ENCODE measurements around the gene TMEM179B. TPM values are rescaled to one million over a fixed set of nuclear protein-coding genes. Genes with fewer than 3 reads are reported as not detected.

TMEM179B gene
- total and polyA plus RNA-seq, 10 donors, result 39.0 to 80.8 (median 51.5) TPM

- Histone ChIP-seq H3K27ac (peak overlapping the region; percentile 90 to 99 (median 96)), H3K4me3 (peak overlapping the region; percentile 56 to 92 (median 74)), H3K36me3 (peaks cover 0 to 72% (median 45%) of the 10 kb centered on the region in 6 donors), H3K4me1 (peaks cover 22 to 79% (median 59%) of the 10 kb centered on the region in 6 donors), H3K27me3 (replicated peaks in 1 of 7) (no peaks in the 10 kb centered on the region), H3K9me3 (no peaks in the 10 kb centered on the region)
- intact Hi-C loops (cut with DNase I; ENCODE audit: low total_unique reads), result no loop called here
- TF ChIP-seq POLR2AphosphoS5 (IDR thresholded peaks at IDR 0.05), result no peak
- no peak for TF ChIP-seq POLR2A (IDR thresholded peaks at IDR 0.05)
- no peak for TF ChIP-seq CTCF (IDR thresholded peaks at IDR 0.05 in 8 of 11, conservative IDR thresholded peaks at IDR 0.05 in 3 of 11)
- WGBS, 5 donors, result 0 to 2% (median 1%) methylated on average over 24 to 33 of the region's 33 CpGs
- peak; percentile 82 for DNase-seq
Observed at GRCh38 chr11:62830904-62831519, 43.8 kb downstream of the TMEM179B start.

- Histone ChIP-seq H3K27me3 (replicated peaks in 1 of 7) (no peaks in the 10 kb centered on the region), H3K4me3 (peak within 1 kb of the TSS; percentile 56 to 92 (median 74)), H3K27ac (peak within 1 kb of the TSS; percentile 90 to 99 (median 96)), H3K9me3 (no peaks in the 10 kb centered on the region), H3K36me3 (peaks cover 0 to 72% (median 40%) of the 10 kb centered on the region in 6 donors), H3K4me1 (peaks cover 22 to 86% (median 59%) of the 10 kb centered on the region in 6 donors)
- DNase-seq, result peak; percentile 99
- intact Hi-C loops (cut with DNase I; ENCODE audit: low total_unique reads), result no loop called here
- 0 to 1% (median 1%) methylated on average over 41 to 65 of the region's 65 CpGs for WGBS, 5 donors
- TF ChIP-seq POLR2A (IDR thresholded peaks at IDR 0.05), result peak; percentile 21 to 66 (median 65)
- TF ChIP-seq CTCF (IDR thresholded peaks at IDR 0.05 in 8 of 11, conservative IDR thresholded peaks at IDR 0.05 in 3 of 11), result peak in 1 of 11 experiments; percentile 17
- TF ChIP-seq POLR2AphosphoS5 (IDR thresholded peaks at IDR 0.05), result peak; percentile 94 to 97 (median 94)
Observed at GRCh38 chr11:62831520-62832335, 44.5 kb downstream of the TMEM179B start, which contains the start of gene STX5. Gene STX5, minus strand, starts transcription at chr11:62832051. Its CDS starts 808 bp downstream, at chr11:62831243.

GRCh38 chr11:62832336-62833234 lies 45.4 kb downstream of the TMEM179B start, which contains the start of gene TEX54:
Gene TEX54, minus strand, starts transcription at chr11:62832841.
- peaks cover 22 to 89% (median 62%) of the 10 kb centered on the region in 6 donors for H3K4me1 ChIP-seq
- no peaks in the 10 kb centered on the region for H3K27me3 ChIP-seq (replicated peaks in 1 of 7)
- TF ChIP-seq CTCF (IDR thresholded peaks at IDR 0.05 in 8 of 11, conservative IDR thresholded peaks at IDR 0.05 in 3 of 11) (no peak), POLR2A (IDR thresholded peaks at IDR 0.05) (no peak), POLR2AphosphoS5 (IDR thresholded peaks at IDR 0.05) (no peak)
- intact Hi-C loops (cut with DNase I; ENCODE audit: low total_unique reads), result no loop called here
- H3K4me3 ChIP-seq, result peak within 1 kb of the TSS; percentile 56 to 92 (median 74)
- peak within 1 kb of the TSS; percentile 90 to 99 (median 96) for H3K27ac ChIP-seq
- DNase-seq, result peak; percentile 85
- no peaks in the 10 kb centered on the region for H3K9me3 ChIP-seq
- 19 to 24% (median 21%) methylated on average over 38 to 40 of the region's 40 CpGs for WGBS, 5 donors
- peaks cover 0 to 72% (median 32%) of the 10 kb centered on the region in 6 donors for H3K36me3 ChIP-seq
